KMS-11 (cell line): ENCODE results near the gene TANC1.

ENCODE experiments used
- H2AFZ ChIP-seq: fragments of 200-600 bp; sonication (generic); 2 replicates; pipeline ENCODE4 v1.6.1; 2016; ENCODE audit warnings: antibody characterized with exemption, mixed run types, low read depth
- H3K27ac ChIP-seq: fragments of 200-600 bp; sonication (generic); 2 replicates; pipeline ENCODE4 v1.6.1; 2016; ENCODE audit warnings: mild to moderate bottlenecking, mixed run types
- H3K27me3 ChIP-seq: fragments of 200-600 bp; sonication (generic); 2 replicates; pipeline ENCODE4 v1.6.1; 2017; ENCODE audit warnings: mild to moderate bottlenecking, low read depth, mixed run types, moderate library complexity; ENCODE audit not compliant: insufficient read depth
- H3K36me3 ChIP-seq: fragments of 200-600 bp; sonication (generic); 2 replicates; pipeline ENCODE4 v1.6.1; 2017; ENCODE audit warnings: mild to moderate bottlenecking, mixed run types; ENCODE audit not compliant: insufficient read depth
- H3K4me1 ChIP-seq: fragments of 200-600 bp; sonication (generic); 2 replicates; pipeline ENCODE4 v1.6.1; 2016; ENCODE audit warnings: mild to moderate bottlenecking, low read depth, mixed run types; ENCODE audit not compliant: poor library complexity, severe bottlenecking
- H3K4me2 ChIP-seq: fragments of 200-600 bp; sonication (generic); 2 replicates; pipeline ENCODE4 v1.7.0; 2016; ENCODE audit warnings: mild to moderate bottlenecking, mixed run types
- H3K4me3 ChIP-seq: fragments of 200-600 bp; sonication (generic); IDR thresholded peaks from 2 replicates; pipeline ENCODE4 v1.6.1; 2017; ENCODE audit warnings: low read depth, low read length, mixed read lengths; ENCODE audit not compliant: insufficient read depth
- H3K79me2 ChIP-seq: fragments of 200-600 bp; sonication (generic); 2 replicates; pipeline ENCODE4 v1.6.1; 2016; ENCODE audit warnings: low read depth, mixed run types; ENCODE audit not compliant: insufficient read depth
- H3K9ac ChIP-seq: fragments of 200-600 bp; sonication (generic); 2 replicates; pipeline ENCODE4 v1.6.1; 2016; ENCODE audit warnings: mild to moderate bottlenecking, mixed run types
- H4K20me1 ChIP-seq: fragments of 200-600 bp; sonication (generic); 2 replicates; pipeline ENCODE4 v1.6.1; 2016; ENCODE audit warnings: mild to moderate bottlenecking, mixed run types; ENCODE audit not compliant: insufficient read depth
- CTCF ChIP-seq: fragments of 200-600 bp; sonication (generic); conservative IDR thresholded peaks from 2 replicates; pipeline ENCODE4 v1.6.1; 2017; ENCODE audit warnings: low read depth, mild to moderate bottlenecking, antibody characterized with exemption, low read length, moderate library complexity, mixed read lengths

The TANC1 gene

GRCh38 chr2:159108181-159108893, 139.9 kb downstream of the TANC1 start:
- H3K4me3 ChIP-seq = no peak overlapping the region
- no peaks in the 10 kb centered on the region for H3K36me3 ChIP-seq
- no peaks in the 10 kb centered on the region; the same call in 1 of the 2 replicates for H3K79me2 ChIP-seq
- TF ChIP-seq CTCF = no peak
- no peak overlapping the region for H2AFZ ChIP-seq
- H3K9ac ChIP-seq = no peak overlapping the region
- no peaks in the 10 kb centered on the region for H3K4me1 ChIP-seq
- H3K27ac ChIP-seq = no peak overlapping the region
- H3K27me3 ChIP-seq = no peaks in the 10 kb centered on the region
- no peaks in the 10 kb centered on the region for H4K20me1 ChIP-seq
- no peak overlapping the region for H3K4me2 ChIP-seq

- no peak for TF ChIP-seq CTCF
- Histone ChIP-seq H3K4me1 (no peaks in the 10 kb centered on the region), H2AFZ (no peak overlapping the region), H3K27me3 (no peaks in the 10 kb centered on the region), H4K20me1 (0 out of 2 replicates have a peak, but pooled peaks cover 4% of the 10 kb centered on the region), H3K4me3 (no peak overlapping the region), H3K27ac (no peak overlapping the region), H3K4me2 (no peak overlapping the region), H3K9ac (no peak overlapping the region), H3K79me2 (peaks cover 6% of the 10 kb centered on the region; the same call in 1 of the 2 replicates), H3K36me3 (no peaks in the 10 kb centered on the region)
Observed at GRCh38 chr2:159109517-159109916, 141.1 kb downstream of the TANC1 start.

- H3K36me3 ChIP-seq = no peaks in the 10 kb centered on the region
- 0 out of 2 replicates have a peak, but pooled peaks cover 4% of the 10 kb centered on the region for H4K20me1 ChIP-seq
- no peak overlapping the region for H3K4me3 ChIP-seq
- no peak for TF ChIP-seq CTCF
- H3K4me1 ChIP-seq = no peaks in the 10 kb centered on the region
- no peaks in the 10 kb centered on the region for H3K27me3 ChIP-seq
- H3K79me2 ChIP-seq = peaks cover 6% of the 10 kb centered on the region; the same call in 1 of the 2 replicates
- no peak overlapping the region for H3K4me2 ChIP-seq
- no peak overlapping the region for H3K9ac ChIP-seq
- H2AFZ ChIP-seq = no peak overlapping the region
- H3K27ac ChIP-seq = no peak overlapping the region
Observed at GRCh38 chr2:159110784-159111183, 142.3 kb downstream of the TANC1 start.

- H3K79me2 ChIP-seq = peaks cover 6% of the 10 kb centered on the region; the same call in 1 of the 2 replicates
- H3K27ac ChIP-seq = no peak overlapping the region
- H2AFZ ChIP-seq = no peak overlapping the region
- H3K27me3 ChIP-seq = no peaks in the 10 kb centered on the region
- no peaks in the 10 kb centered on the region for H3K4me1 ChIP-seq
- H3K4me2 ChIP-seq = no peak overlapping the region
- TF ChIP-seq CTCF = no peak
- no peaks in the 10 kb centered on the region for H3K36me3 ChIP-seq
- H3K9ac ChIP-seq = no peak overlapping the region
- H4K20me1 ChIP-seq = 0 out of 2 replicates have a peak, but pooled peaks cover 4% of the 10 kb centered on the region
- no peak overlapping the region for H3K4me3 ChIP-seq
Observed at GRCh38 chr2:159111346-159111927, 143.0 kb downstream of the TANC1 start.
